GM21360 (cell line): ENCODE data around the gene AFF3.

ENCODE experiments used
- ATAC-seq: cut with Tn5 transposase; IDR thresholded peaks from one replicate; pipeline ENCODE4 v1.9.1; 2021; ENCODE audit warnings: mild to moderate bottlenecking, moderate library complexity; ENCODE audit not compliant: unreplicated experiment

The AFF3 gene

DNA sequence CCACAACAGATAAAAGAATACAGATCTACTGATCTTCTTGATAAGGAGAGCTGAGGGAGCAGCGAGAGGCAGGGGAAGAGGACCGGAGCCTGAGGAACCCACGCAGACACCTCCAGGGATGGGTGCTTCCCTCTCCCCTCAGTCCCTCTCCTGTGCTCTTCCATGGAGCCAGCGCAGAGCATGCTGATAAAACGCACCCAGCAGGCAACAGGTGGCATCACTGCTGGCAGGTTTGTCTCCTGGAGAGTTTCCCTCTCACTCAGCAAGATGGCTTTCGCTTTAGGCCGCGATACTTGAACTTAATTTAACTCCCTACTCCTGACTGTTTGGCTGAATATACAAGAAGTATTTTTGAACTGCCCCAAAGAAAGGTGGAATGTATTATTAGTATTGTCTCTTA, 489.5 kb downstream of the AFF3 start:
- no peak for ATAC-seq

DNA sequence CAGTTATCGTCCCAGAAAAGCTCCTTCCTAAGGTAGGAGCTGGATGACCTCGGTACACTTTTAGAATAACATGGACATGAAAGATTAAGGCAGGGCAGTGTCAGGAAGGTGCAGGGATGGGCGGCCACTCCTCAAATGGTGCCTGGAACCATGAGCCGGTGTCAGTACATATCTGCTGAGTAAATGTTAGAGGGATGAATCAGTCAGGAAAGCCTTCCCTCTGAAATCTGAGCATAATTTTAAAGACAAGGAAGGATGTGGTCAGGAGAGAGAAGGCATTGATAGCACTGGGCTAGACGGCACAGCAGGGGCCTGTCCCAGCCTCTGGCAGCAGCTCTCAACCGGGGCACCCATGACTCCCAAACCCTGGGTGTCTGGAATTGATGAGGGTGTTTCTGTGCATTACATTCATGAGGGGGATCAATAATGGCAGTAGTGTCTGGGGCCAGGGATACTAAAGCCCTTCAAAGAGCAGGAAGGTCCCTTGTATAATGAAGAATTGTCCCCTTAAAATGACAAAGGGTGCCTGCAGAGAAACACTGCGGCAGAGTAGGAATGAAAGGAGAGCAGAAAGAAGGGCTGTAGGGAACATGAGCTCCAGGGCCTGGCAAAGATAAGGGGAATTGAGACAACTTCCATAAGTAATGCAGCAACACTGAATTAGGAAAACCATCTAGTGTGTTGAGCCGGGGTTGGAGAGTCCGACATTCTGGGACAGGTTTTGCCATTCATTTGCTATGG, 490.3 kb downstream of the AFF3 start:
- ATAC-seq, result no peak

DNA sequence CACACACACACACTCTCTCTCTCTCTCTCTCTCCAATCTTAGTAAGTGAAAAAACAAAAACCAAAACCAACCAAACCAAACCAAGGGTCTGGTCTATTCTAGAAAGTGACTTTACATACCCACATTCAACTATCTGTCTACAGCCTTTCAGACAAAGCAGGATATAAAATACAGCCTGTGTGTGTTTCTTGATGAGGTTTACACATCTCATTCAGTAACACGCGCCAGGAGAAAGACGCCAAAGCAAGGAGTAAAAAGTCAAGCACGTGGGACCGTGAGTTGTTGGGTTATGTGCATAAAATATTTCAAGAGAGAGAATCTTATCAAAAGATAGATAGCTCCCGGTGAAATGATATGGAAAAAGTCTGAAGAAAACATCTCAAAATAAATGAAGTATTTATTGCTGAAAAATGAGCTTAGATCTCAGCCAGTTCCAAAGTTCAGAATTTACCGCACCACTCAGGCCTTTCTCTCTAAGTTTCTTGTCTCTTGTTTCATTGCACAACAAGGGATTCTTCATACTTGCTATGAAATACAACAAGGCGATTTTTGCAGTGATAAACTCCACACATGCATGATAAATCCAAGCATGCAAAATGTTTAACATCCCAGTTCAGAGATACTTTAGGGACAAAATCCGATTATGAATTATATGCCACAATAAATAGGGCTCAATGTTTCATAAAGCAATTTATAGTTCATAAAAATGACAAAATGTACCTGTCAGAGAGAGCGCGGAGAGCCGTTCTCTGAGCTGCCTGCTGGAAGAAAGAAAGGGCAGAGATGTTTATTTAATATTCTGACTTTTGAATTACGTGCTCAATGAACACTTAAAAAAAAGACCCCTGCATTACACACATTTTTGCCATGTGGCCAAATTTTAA, 493.2 kb downstream of the AFF3 start:
- no peak for ATAC-seq

DNA sequence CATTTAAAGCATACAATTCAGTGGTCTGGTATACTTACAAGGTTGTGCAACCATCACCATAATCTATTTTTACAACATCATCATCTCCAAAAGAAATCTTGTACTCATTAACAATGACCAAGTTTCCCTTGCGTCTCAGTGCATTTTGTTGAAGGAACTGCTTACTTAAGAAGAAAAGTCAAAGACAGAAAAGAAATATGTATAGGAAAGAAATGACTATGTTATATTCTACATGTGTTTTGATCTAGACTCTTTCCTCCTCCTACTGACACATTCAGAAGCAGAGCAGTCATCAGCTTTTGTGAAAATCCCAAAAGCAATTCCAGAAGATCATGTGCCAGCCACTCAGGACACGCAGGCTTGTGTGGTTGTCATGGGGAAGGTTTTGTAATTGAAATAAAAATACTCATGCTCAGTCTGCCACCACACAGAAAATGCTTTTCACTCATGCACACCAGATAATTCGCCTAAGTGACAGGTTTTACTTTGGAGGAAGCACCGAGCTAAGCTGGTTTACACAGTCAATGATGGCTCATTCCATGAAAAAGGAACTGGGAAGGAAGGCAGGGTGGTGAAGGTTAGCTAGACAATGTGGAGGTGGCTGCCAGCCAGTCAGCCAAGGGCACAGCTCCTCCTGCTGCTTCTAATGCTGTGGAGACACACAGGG, 494.1 kb downstream of the AFF3 start:
- ATAC-seq, result no peak

DNA sequence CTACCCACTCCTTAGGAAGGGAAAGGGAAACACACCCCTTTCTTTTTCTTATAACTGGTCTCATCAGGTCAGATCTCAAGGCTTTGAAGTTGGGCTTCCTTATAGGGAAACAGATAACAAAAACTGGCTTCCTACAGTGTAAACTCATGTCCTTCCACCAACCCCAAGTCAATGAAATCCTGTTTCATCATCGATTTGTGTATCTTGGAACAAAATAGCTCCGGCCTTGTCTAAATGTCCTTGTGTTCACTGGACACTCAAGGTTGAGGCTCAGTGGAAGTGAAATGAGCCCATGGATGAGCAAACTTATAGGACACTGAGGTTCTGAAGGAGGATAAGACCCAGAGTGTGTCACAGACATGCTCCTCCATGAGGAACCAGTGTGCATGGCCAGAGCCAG, 496.4 kb downstream of the AFF3 start:
- ATAC-seq, result no peak

DNA sequence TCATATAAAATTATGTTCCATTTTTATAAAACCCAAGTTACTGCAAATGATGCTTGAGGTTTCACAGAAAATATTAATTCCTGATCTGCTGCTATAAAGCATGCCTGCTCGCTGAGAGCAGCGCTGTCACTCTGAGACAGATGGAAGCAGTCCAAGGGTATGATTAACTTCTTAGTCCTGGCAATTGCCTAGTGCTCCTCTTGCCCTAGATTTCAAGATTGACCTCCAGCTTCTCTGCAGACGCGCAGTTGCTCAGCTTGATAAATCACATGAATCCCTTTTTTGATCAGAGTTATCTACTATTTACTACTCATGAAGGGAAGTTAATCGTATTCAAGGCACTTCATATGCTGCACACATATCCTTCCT, 498.0 kb downstream of the AFF3 start:
- ATAC-seq, result no peak

DNA sequence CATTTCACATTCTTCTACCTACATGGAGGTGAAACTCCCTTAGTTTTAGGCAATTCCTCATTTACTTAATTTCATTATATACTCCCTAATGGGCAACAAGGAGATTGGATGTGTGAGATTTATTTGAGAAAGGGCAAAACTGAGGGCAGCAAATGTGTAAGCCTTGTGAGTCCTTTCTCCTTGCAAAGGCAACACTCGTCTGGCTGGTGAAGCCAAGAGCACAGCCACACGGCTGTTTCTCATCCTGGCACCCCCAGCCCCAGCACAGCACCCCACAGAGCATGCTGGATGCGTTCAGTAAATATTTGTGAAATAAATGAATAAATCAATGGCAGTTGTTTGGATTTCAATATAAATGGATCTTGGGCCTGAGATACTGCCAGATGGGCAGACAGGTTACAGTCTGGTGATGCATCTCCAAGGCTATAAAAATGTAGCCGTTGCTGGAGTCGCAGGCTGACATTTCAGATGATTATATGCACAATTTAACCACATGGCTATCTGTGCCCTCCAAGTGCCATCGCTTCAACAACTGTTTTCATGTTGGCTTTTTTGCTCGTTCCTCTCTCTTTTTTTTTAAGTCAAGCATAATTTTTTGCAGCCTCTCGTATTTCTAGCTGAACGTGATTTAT, 498.5 kb downstream of the AFF3 start:
- ATAC-seq, result no peak

DNA sequence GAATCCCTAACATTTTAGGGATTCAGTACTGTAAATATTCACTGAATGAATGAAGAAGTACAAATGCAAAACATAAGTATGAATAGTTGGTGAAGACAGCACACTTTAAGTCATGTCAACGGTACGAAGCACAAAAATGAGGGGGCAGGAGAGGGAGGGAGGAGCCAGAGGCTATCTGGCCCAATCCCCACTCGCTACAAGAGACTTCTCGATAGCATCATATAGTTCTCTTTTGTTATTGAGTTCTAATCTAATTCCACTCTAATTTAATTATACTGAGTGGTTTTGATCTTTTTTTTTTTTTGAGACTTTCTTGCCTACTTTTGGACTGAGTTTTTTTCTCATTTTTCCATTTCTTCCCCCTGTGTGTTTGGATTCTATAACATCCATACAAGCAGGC, 500.4 kb downstream of the AFF3 start:
- no peak for ATAC-seq

DNA sequence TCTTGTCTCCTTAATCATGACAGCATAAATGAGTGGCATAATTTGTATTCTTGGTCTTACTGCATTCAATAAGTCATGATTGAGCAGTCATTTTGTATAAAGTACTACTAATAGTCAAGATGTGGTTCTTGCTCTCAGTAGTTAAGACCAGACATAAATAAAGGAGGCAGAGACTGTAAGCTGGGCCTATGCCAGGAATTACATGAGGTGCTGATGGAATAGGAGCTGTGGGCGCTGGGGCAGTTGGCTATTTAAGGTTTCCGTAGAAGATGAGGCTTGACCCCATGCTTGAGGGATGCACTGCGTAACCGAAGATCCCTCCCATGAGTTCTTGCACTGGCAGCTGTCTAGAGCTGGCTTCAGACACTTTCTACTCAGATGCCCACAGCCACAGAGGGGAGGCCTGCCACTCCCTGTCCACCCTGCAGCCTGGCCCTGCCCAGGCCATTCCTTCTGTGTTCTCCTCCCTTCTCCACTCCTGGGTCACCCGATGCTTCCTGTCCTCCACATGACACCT, 501.7 kb downstream of the AFF3 start:
- ATAC-seq, result no peak

DNA sequence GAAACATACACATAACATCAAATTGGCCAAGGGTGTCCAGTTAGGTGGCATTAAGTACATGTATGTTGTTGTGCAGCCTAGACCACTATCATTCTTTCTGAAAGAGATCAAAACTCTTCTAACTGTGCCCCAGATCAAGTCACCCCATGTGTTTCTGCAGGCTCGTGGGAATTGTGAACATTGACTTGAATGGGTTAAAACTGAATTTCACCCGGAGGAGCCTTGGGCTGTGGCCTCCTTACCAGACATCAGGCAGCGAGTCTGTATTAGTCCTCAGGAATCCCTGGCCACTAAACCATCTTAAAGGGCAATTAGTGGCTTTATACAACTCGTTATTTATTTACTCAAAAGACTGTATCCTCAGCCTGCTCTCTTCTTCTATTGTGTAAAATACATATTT, 503.6 kb downstream of the AFF3 start:
- ATAC-seq, result no peak

DNA sequence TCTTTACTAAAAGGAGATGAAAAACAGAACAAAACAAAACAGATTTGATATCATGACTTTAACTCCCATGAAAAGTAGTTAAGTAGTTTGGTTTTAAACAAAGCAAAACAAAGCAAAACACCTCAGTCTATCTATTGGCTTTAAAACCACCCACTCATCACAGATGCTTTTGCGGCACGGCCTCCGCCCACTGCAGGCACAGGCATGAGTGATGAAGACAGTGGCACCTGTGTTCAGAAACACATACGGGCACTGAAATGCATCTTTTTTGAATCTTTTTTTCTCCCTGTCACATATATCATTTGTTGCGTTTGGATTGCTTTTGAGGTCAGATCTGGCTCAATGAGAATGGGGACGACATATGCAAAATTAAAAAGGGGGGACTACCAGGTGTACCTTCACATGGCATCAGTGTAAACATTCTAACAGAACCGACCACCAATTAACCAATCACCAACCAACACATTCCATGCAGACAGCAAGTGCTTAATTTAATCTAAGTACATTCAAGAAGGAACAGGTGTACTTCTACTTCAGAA, 505.2 kb downstream of the AFF3 start:
- ATAC-seq, result no peak

DNA sequence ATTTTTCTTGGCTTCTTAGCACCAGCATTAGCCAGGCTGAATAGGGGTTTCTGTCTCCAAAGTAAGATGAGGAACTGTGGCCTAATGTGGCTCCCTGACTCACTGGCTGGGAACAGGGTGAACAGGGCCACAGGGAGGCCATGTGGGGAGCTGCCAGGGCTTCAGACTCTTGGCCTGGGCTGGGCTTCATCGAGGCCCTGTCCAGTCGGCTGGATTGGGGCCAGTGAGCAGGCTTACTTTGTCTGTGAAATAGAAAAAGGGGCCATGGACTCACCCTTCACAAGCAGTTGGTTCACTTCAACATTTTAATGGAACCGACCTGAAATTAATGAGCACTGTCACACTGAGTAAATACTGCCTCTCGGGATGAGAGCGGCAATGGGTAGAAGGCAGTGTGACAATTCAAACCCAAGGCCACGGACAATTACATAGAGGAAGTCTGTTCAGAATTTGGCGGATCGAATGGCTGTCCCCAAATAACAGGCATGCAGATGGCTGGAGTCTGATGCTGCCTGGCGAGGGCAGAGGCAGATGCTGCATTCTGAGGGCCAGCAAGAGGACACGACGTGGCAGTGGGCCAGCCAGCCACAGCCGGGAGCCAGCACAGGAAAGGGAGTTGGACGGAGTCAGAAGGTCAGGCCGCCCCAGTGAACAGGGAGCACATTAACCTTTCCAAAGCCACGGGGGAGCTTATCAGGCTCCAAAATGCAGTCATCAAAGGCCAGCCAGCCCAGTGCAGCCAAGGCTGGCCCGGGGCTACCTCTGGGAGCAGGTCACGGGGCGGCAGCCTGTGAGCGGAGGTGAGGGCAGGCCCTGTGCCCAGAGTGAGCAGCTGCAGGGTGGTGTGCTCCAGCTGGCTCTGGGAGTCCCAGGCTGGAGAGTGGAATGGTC, 506.0 kb downstream of the AFF3 start:
- ATAC-seq, result no peak

DNA sequence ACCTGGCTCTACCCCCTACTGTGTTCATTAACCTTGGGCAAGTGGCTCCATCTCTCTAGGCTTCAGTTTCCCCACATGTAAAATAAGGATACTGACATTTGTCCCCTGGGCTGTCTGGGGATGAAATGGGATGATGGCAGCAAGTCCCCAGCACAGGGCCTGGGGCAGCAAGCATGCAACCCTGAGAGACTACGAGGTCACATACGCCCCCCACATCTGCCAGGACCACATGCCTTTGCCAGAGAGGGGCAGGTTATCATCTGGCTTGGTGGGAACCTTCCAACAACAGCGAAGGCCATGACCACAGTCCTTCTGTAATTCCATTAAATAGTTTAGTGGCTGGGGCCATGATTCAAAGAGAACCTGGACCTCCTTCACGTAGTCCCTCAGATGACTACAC, 506.7 kb downstream of the AFF3 start:
- ATAC-seq, result no peak

DNA sequence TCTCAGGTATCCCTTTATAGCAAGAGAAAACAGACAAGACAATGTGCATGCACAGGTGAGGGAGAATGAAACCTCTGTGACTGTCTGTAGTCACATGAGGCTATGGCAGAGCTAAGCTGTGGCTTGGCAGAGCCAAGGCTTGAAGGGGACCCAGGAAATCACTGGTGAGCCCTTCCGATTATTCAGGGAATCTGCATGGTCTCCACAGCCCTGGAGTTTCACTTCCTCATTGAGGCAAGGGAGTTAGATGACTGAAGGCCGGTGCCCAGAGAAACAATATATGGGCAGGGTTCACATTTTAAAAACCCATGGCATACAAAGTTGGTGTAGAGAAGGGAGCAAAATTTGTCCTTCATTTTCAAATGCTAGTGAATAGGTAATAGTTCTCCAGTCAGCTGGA, 508.2 kb downstream of the AFF3 start:
- no peak for ATAC-seq

DNA sequence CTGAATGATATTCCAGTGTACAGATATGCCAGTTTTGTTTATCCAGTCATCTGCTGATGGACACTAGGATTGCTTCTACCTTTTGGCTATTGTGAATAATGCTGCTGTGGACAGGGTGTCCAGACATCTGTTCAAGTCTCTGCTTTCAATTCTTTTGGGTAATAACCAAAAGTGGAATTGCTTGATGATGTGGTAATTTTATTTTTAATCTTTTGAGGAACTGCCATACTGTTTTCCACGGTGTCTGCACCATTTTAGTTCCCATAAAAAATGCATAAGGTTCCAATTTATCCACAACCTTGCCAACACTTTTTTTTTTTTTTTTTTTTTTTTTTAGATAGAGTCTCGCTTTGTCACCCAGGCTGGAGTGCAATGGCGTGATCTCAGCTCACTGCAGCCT, 510.7 kb downstream of the AFF3 start:
- no peak for ATAC-seq

DNA sequence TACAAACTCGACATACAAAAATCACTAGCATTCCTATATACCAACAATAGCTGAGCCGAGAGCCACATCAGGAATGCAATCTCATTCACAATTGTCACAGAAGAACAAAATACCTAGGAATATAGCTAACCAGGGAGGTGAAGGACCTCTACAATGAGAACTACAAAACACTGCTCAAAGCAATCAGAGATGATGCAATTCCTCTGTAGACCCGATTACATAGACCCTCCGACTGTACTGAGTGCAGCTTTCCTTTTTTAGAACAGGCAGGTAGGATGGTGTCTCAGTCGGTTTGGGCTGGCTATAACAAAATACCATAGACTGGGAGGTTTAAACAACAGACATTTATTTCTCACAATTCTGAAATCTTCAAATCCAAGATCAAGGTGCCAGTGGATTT, 513.1 kb downstream of the AFF3 start:
- ATAC-seq, result no peak

DNA sequence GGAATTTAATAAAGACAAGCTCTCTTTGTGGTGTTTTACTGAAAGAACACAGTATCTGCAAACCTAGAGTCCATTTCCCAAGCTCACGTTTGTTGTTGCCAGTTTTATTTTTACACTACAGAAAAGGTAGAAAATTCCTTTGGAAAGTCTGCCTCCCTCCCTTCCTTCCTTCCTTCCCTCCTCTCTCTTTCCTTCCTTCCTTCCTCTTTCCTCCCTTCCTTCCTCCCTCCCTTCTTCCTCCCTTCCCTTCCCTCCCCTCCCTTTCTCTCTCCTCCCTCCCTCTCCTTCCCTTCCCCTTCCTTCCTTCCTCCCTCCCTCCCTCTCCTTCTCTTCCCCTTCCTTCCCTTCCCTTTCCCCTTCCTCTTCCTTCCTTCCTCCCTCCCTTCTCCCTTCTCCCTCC, 516.2 kb downstream of the AFF3 start:
- ATAC-seq, result no peak

DNA sequence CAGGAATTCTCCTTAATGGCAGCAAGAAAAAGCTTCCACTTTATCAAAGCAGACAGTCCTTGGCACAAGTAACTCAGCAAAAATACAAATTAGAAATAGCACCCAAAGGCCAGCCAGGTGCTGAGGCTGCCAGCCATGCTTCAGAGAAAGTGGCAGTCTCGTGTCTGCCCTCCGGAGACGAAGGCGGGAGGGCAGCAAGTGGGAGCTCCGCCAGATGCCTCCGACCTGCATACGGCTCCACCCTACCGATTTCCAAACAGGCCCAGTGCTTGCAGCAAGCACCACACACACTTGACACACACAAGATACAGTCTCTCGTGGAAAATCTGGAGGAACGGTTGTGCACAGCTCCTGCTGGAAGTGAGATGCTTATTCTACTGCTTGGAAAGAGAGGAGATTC, 517.7 kb downstream of the AFF3 start:
- ATAC-seq, result no peak

DNA sequence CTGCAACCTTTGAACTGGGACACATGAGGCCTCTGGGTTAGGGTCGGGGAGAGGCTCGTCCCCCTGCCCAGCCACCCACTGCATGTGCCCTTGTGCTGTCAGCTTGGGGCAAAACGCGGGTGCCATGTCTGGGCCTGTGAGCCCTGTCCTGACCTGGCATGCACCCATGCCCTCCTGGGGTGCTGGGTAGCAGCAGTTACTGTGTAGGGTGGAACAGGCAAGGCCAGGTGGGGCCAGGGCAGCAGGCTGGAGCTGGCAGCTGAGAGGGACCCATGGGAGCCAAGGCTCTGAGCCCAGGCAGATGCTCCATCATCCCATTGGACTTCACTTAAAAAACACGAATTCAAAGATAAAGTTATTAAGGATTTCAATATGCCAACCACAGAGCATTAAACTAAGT, 518.8 kb downstream of the AFF3 start:
- no peak for ATAC-seq

DNA sequence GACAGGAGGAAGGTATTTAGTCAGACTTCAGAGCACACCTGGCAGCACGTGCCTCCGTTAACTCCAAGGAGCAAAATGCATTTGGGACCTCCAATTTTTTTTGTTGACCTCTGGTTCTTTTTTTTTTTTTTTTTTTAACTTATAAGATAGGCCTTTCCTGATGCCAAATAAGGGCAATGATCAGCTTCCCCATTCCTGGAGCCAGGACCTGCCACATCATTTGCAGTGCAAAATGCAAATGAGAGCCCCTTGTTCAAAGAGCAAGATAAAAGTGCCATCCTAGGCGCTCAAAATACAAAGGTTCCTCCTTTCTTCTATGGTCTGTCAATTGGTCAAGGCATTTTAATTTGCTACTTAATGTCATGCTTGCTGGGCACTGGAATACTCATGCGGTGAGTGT, 519.4 kb downstream of the AFF3 start:
- ATAC-seq, result no peak
